A549 (cell line): ENCODE measurements around the gene CCDC157. TPM values are rescaled to one million over a fixed set of nuclear protein-coding genes. Genes with fewer than 3 reads are reported as not detected.
A peak's percentile ranks its signal among the peaks of the same experiment; 100 is the strongest.

Experiments used
- ATAC-seq, 2 experiments: fragments of 200-7000 bp in 1 of 2; fragments of >200 bp in 1 of 2; cut with Nextera tagmentation in 1 of 2; cut with Tn5 transposase in 1 of 2; 3 replicates each; pipeline versions ENCODE4 v1.8.0 to v1.9.1; 2018 to 2020; ENCODE audit warnings: mild to moderate bottlenecking in 1 of 2, moderate library complexity in 1 of 2
- CTCF ChIA-PET: fragments of 300-600 bp; sonication (Branson Sonifier 250); formaldehyde crosslinking; extraction: SDS; loops from one replicate; lab custom pipeline; 2021; ENCODE audit warnings: antibody characterized with exemption, inconsistent platforms; lab: Yijun Ruan, JAX
- POLR2A ChIA-PET: fragments of 350-600 bp; formaldehyde crosslinking; extraction: SDS; loops from one replicate; lab custom pipeline; 2021; ENCODE audit warnings: antibody characterized with exemption, inconsistent platforms; lab: Yijun Ruan, JAX
- DNase-seq, 2 experiments: peaks; one replicate each; pipeline versions ENCODE4 v3.0.0 to v3.0.0-alpha.2; 2011 to 2016; ENCODE audit warnings: low read depth in 1 of 2, low spot score in 1 of 2
- FAIRE-seq: peaks from 2 replicates; lab custom pipeline; 2011; peaks lifted over from hg19 to GRCh38; lab: Jason Lieb, UNC
- H3K27ac ChIP-seq, 2 experiments: fragments of >200 bp; sonication (Bioruptor Twin); formaldehyde crosslinking; 3 replicates each; pipeline ENCODE4 v1.5.1; 2016 to 2017
- H3K4me1 ChIP-seq: fragments of >200 bp; sonication (Bioruptor Twin); formaldehyde crosslinking; 3 replicates; pipeline ENCODE4 v1.6.1; 2016
- H3K4me2 ChIP-seq: fragments of >200 bp; sonication (Bioruptor Twin); formaldehyde crosslinking; 3 replicates; pipeline ENCODE4 v1.6.1; 2016
- H3K4me3 ChIP-seq: fragments of >200 bp; sonication (Bioruptor Twin); formaldehyde crosslinking; 3 replicates; pipeline ENCODE4 v1.5.1; 2016
- H3K9me3 ChIP-seq: fragments of >200 bp; sonication (Bioruptor Twin); formaldehyde crosslinking; 3 replicates; pipeline ENCODE4 v1.6.1; 2016
- CEBPB ChIP-seq, 2 experiments: fragments of >200 bp in 1 of 2; sonication (Bioruptor Twin) in 1 of 2; formaldehyde crosslinking in 1 of 2; IDR thresholded peaks; 2 replicates each; pipeline ENCODE4 v1.6.1; 2012 to 2016
- CHD2 ChIP-seq: fragments of 150-350 bp; IDR thresholded peaks from 2 replicates; pipeline ENCODE4 v1.6.1; 2014; ENCODE audit warnings: low read length; ENCODE audit not compliant: partially characterized antibody
- E2F6 ChIP-seq: IDR thresholded peaks from 2 replicates; pipeline ENCODE4 v1.6.1; 2012; ENCODE audit warnings: low read depth, borderline replicate concordance
- EHF ChIP-seq: fragments of 250-450 bp; sonication (Bioruptor Pico); IDR thresholded peaks from 2 replicates; pipeline ENCODE4 v1.5.0; 2020; ENCODE audit warnings: mild to moderate bottlenecking
- ELK1 ChIP-seq: fragments of 150-350 bp; IDR thresholded peaks from 2 replicates; pipeline ENCODE4 v1.6.1; 2014; ENCODE audit warnings: low read depth, mild to moderate bottlenecking, low read length
- EP300 ChIP-seq, 2 experiments: fragments of >200 bp; sonication (Bioruptor Twin); formaldehyde crosslinking; IDR thresholded peaks; 2 replicates in 1 of 2; 3 replicates in 1 of 2; pipeline ENCODE4 v1.6.1; 2016 to 2017
- ESRRA ChIP-seq: fragments of 150-350 bp; IDR thresholded peaks from 2 replicates; pipeline ENCODE4 v1.6.1; 2014; ENCODE audit warnings: mild to moderate bottlenecking, low read length, borderline replicate concordance
- FOSL2 ChIP-seq, 2 experiments: fragments of 450-650 bp in 1 of 2; fragments of >200 bp in 1 of 2; sonication (Bioruptor Twin) in 1 of 2; formaldehyde crosslinking; IDR thresholded peaks; 2 replicates each; pipeline versions ENCODE4 v1.5.0 to v1.6.1; 2016 to 2020; ENCODE audit warnings: mild to moderate bottlenecking in 1 of 2, moderate library complexity in 1 of 2
- GATA3 ChIP-seq: IDR thresholded peaks from 2 replicates; pipeline ENCODE4 v1.6.1; 2012; ENCODE audit warnings: borderline replicate concordance
- HEYL ChIP-seq: fragments of 250-450 bp; sonication (Bioruptor Pico); IDR thresholded peaks from 2 replicates; pipeline ENCODE4 v1.8.0; 2021; ENCODE audit warnings: mild to moderate bottlenecking, moderate library complexity
- MAFK ChIP-seq: fragments of 450-650 bp; IDR thresholded peaks from 2 replicates; pipeline ENCODE4 v1.6.1; 2014; ENCODE audit not compliant: partially characterized antibody
- MAX ChIP-seq: IDR thresholded peaks from 2 replicates; pipeline ENCODE4 v1.6.1; 2012
- MAZ ChIP-seq: fragments of 150-350 bp; IDR thresholded peaks from 2 replicates; pipeline ENCODE4 v1.6.1; 2014; ENCODE audit warnings: antibody characterized with exemption, low read depth, low read length, borderline replicate concordance
- NPAS2 ChIP-seq: fragments of 250-450 bp; sonication (Bioruptor Pico); IDR thresholded peaks from 2 replicates; pipeline ENCODE4 v1.8.0; 2022; ENCODE audit warnings: mild to moderate bottlenecking, moderate library complexity, borderline replicate concordance
- PBX3 ChIP-seq: IDR thresholded peaks from 2 replicates; pipeline ENCODE4 v1.6.1; 2012
- RAD21 ChIP-seq, 2 experiments: fragments of >200 bp in 1 of 2; sonication (Bioruptor Twin) in 1 of 2; formaldehyde crosslinking in 1 of 2; IDR thresholded peaks in 1 of 2; conservative IDR thresholded peaks in 1 of 2; 2 replicates in 1 of 2; 3 replicates in 1 of 2; pipeline ENCODE4 v1.6.1; 2012 to 2018; ENCODE audit warnings: inconsistent platforms in 1 of 2
- RARB ChIP-seq: fragments of 250-450 bp; sonication (Bioruptor Pico); IDR thresholded peaks from 2 replicates; pipeline ENCODE4 v1.8.0; 2021; ENCODE audit warnings: mild to moderate bottlenecking, moderate library complexity
- REST ChIP-seq: fragments of 200-600 bp; sonication (generic); IDR thresholded peaks from 2 replicates; pipeline ENCODE4 v1.6.1; 2016; ENCODE audit warnings: antibody characterized with exemption, mild to moderate bottlenecking, moderate library complexity
- RFX5 ChIP-seq: fragments of 450-650 bp; IDR thresholded peaks from 2 replicates; pipeline ENCODE4 v1.7.1; 2014; ENCODE audit warnings: antibody characterized with exemption, mild to moderate bottlenecking, moderate library complexity
- SMC3 ChIP-seq: fragments of >200 bp; sonication (Bioruptor Twin); formaldehyde crosslinking; IDR thresholded peaks from 3 replicates; pipeline ENCODE4 v1.6.1; 2018; ENCODE audit warnings: inconsistent platforms
- ZFP36 ChIP-seq: fragments of 450-650 bp; IDR thresholded peaks from 2 replicates; pipeline ENCODE4 v1.6.1; 2014; ENCODE audit warnings: borderline replicate concordance; ENCODE audit not compliant: partially characterized antibody
- ZNF302 ChIP-seq: fragments of 250-450 bp; sonication (Bioruptor Pico); IDR thresholded peaks from 2 replicates; pipeline ENCODE4 v1.9.0; 2021; ENCODE audit warnings: inconsistent platforms, mild to moderate bottlenecking, moderate library complexity
- ZSCAN20 ChIP-seq: fragments of 250-450 bp; sonication (Bioruptor Pico); IDR thresholded peaks from 2 replicates; pipeline ENCODE4 v1.8.0; 2022; ENCODE audit warnings: mild to moderate bottlenecking, moderate library complexity
- WGBS: methylation state at CpG from one replicate; pipeline ENCODE4 v1.1.6; 2017; ENCODE audit errors: missing lambda C conversion rate; 5-methylcytosine and 5-hydroxymethylcytosine counted together
- polyA plus RNA-seq, 4 experiments: library from polyadenylated mRNA; depleted of rRNA in 3 of 4; stranded (reverse); fragments of >200 nt; fragmentation: RNase III in 1 of 4; extraction: RNeasy Plus Mini Kit Qiagen cat#74134 plus additional on column Dnase treatment in 1 of 4; gene quantifications; 2 replicates in 3 of 4; 3 replicates in 1 of 4; pipeline ENCODE4 v1.2.3, GENCODE V29; 2011 to 2017

Gene CCDC157
- polyA plus RNA-seq, 2 of the 4 experiments (the other 2 are of a cell fraction), result 1.4 to 2.5 TPM

GRCh38 chr22:30351226-30351625 is 5.6 kb upstream of the CCDC157 start:
- no peak overlapping the region for H3K27ac ChIP-seq
- DNase-seq (no peak), FAIRE-seq (no peak), ATAC-seq (no peak)
- H3K4me3 ChIP-seq, result no peak overlapping the region
- no peak overlapping the region for H3K4me2 ChIP-seq
- WGBS, result 96% methylated on average over 3 of the region's 3 CpGs
- TF ChIP-seq RFX5 (no peak), CHD2 (no peak), GATA3 (no peak), ZFP36 (no peak), ZSCAN20 (CRISPR knock-in tag) (no peak)
- ChIA-PET CTCF (no interaction called here), POLR2A (no interaction called here)
- no peaks in the 10 kb centered on the region for H3K9me3 ChIP-seq
- H3K4me1 ChIP-seq, result peaks cover 15% of the 10 kb centered on the region; the same call in 1 of the 3 replicates

- CTCF ChIA-PET, result interaction anchor here (1.2 to 1.5 kb wide), 3 partner anchors 10 to 67 kb away, joined by 4 to 6 read pairs (median 4); no protein-coding TSS in a partner anchor
These were observed 2.2 kb upstream of the CCDC157 start for GRCh38 chr22:30354644-30355043.

GRCh38 chr22:30357236-30357570 is 396 bp downstream of the CCDC157 start:
- ChIA-PET POLR2A (interaction anchor here (0.6 to 2.6 kb wide), 7 partner anchors 11 to 68 kb away, joined by 3 to 13 read pairs (median 3); partner anchors contain the start of genes CASTOR1 and TBC1D10A), CTCF (interaction anchor here (0.7 to 2.9 kb wide), 7 partner anchors 18 to 95 kb away, joined by 3 to 8 read pairs (median 4); no protein-coding TSS in a partner anchor)
- peak overlapping the region; percentile 93 for H3K4me3 ChIP-seq
- peak; percentile 40 to 44 for ATAC-seq
- FAIRE-seq, result no peak
- WGBS, result 12% methylated on average over 9 of the region's 9 CpGs
- H3K4me1 ChIP-seq, result peaks cover 18% of the 10 kb centered on the region; the same call in 1 of the 3 replicates
- H3K27ac ChIP-seq, result peak overlapping the region; percentile 95 to 99
- peak overlapping the region; percentile 89 for H3K4me2 ChIP-seq
- no peak for DNase-seq
- no peaks in the 10 kb centered on the region for H3K9me3 ChIP-seq
- TF ChIP-seq ZSCAN20 (CRISPR knock-in tag), result no peak
- TF ChIP-seq HEYL (CRISPR knock-in tag), result no peak
- TF ChIP-seq RARB (CRISPR knock-in tag), result no peak
- no peak for TF ChIP-seq EHF (CRISPR knock-in tag)
- TF ChIP-seq MAZ, result no peak
- TF ChIP-seq NPAS2 (CRISPR knock-in tag), result no peak
- no peak for TF ChIP-seq EP300 (IDR thresholded peaks at IDR 0.05)
- TF ChIP-seq MAFK, result no peak
- TF ChIP-seq PBX3, result no peak
- no peak for TF ChIP-seq ZNF302 (CRISPR knock-in tag)
- no peak for TF ChIP-seq CEBPB (IDR thresholded peaks at IDR 0.05)
- no peak for TF ChIP-seq ELK1
- TF ChIP-seq RAD21 (conservative IDR thresholded peaks at IDR 0.05 in 1 of 2, IDR thresholded peaks at IDR 0.05 in 1 of 2), result no peak
- no peak for TF ChIP-seq SMC3

More at GRCh38 chr22:30354644-30355043, 2.2 kb upstream of the CCDC157 start:
- Histone ChIP-seq H3K4me2 (peak overlapping the region; percentile 96), H3K27ac (no peak overlapping the region), H3K9me3 (no peaks in the 10 kb centered on the region), H3K4me3 (no peak overlapping the region), H3K4me1 (peaks cover 18% of the 10 kb centered on the region; the same call in 1 of the 3 replicates)
- FAIRE-seq, result no peak
- ATAC-seq, result no peak
- WGBS, result 71% methylated on average over 5 of the region's 5 CpGs
- no peak for TF ChIP-seq REST
- no peak for TF ChIP-seq E2F6
- no peak for TF ChIP-seq MAX
- TF ChIP-seq ZFP36, result no peak
- no peak for TF ChIP-seq ESRRA
- no peak for TF ChIP-seq FOSL2 (IDR thresholded peaks at IDR 0.05)
- TF ChIP-seq FOSL2 (CRISPR knock-in tag; IDR thresholded peaks at IDR 0.05), result no peak
- no peak for DNase-seq
- POLR2A ChIA-PET, result no interaction called here
